ENCODE data around the gene PLXNB1.

DNA sequence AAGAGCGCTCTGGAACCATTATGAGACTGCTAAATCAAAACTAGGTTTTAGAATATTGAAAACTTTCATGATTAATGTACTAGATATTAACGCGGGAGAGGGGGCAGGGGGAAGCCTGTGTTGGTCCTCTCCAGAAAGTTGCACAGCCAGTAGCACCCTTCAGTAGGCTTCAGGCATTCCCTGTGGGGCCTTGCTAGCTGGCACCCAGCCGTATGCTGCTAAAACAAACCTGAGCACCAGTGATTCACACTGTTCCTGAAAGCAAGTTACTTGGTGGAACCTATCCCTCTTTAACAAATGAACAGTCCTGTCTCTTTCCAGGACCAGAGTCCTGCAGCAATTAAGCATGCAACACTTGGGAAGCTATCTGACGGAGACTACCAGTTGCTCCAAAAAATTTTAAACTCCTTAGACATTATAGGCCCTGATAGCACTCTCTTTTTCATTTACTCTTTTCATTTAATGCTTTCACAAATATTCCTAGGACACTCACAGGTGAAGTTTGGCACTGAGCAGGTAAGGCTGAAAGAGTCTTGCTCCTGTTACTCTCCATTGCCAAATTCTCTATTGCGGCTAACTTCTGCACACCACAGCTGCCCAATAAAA lies 15.5 kb upstream of the PLXNB1 start:
- TF ChIP-seq POLR2AphosphoS5 (IDR thresholded peaks at IDR 0.05; ENCODE audit: borderline replicate concordance, low read depth, low read length) (no peak), EZH2 (IDR thresholded peaks at IDR 0.05) (no peak), FOXP2 (optimal IDR thresholded peaks at IDR 0.05; ENCODE audit: control extremely low read depth, extremely low read length, insufficient read depth) (no peak)
